ENCODE data around the gene MBD3L2B.
"Not testable (repeated sequence)": the region's sequence is repeated elsewhere in the genome, so short reads cannot be mapped to it uniquely, and the experiment has no call there.

DNA sequence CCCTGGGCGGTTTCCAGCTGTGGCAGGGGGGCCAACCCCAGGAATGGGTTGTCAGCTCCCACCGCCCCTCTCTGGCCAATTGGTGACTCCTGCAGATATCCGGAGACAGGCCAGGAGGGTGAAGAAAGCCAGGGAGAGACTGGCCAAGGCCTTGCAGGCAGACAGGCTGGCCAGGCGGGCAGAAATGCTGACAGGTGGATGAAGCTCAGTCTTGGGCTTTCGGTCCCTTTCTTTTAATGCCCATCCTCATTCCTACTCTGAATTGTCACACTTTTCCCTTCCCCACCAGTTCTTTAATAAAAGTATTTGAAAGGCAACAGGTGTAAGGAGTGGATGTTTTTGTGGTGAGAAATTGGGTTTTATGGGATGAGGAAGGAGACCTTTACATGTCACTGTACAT lies 30.2 kb upstream of the MBD3L2B start:
- TF ChIP-seq YY1 (IDR thresholded peaks at IDR 0.05; ENCODE audit: insufficient read depth, insufficient read length); SUZ12 (IDR thresholded peaks at IDR 0.05; ENCODE audit: extremely low read depth, insufficient read depth, insufficient read length); ZNF274 (IDR thresholded peaks at IDR 0.05; ENCODE audit: low read depth, low read length): not testable (repeated sequence)
